DMS79 treated with DMSO at 0.1 percent for 48 hours (cell line): ENCODE data around the gene ADCY9.
"Not testable (repeated sequence)": the region's sequence is repeated elsewhere in the genome, so short reads cannot be mapped to it uniquely, and the experiment has no call there.

Experiments used
- DNase-seq: peaks from one replicate; lab custom pipeline; 2025; lab: John Stamatoyannopoulos, UW

The ADCY9 gene

GRCh38 chr16:4093495-4094126 is 22.6 kb downstream of the ADCY9 start:
- peak; percentile 21 for DNase-seq

- no peak for DNase-seq
These were observed 23.5 kb downstream of the ADCY9 start for GRCh38 chr16:4092547-4093265.

- peak; percentile 56 for DNase-seq
These were observed 24.8 kb downstream of the ADCY9 start for GRCh38 chr16:4091240-4092012.

- peak; percentile 39 for DNase-seq
These were observed 25.8 kb downstream of the ADCY9 start for GRCh38 chr16:4090351-4090851.

GRCh38 chr16:4089811-4090301 is 26.4 kb downstream of the ADCY9 start:
- peak; percentile 82 for DNase-seq

- peak; percentile 57 for DNase-seq
These were observed 26.9 kb downstream of the ADCY9 start for GRCh38 chr16:4089251-4089810.

GRCh38 chr16:4087990-4088577 is 28.2 kb downstream of the ADCY9 start:
- no peak for DNase-seq

- DNase-seq: no peak
These were observed 28.9 kb downstream of the ADCY9 start for GRCh38 chr16:4087099-4087885.

- no peak for DNase-seq
These were observed 30.1 kb downstream of the ADCY9 start for GRCh38 chr16:4086153-4086552.

- no peak for DNase-seq
These were observed 30.8 kb downstream of the ADCY9 start for GRCh38 chr16:4085405-4085970.

GRCh38 chr16:4083347-4083870 is 32.8 kb downstream of the ADCY9 start:
- DNase-seq: no peak

GRCh38 chr16:4082474-4083044 is 33.7 kb downstream of the ADCY9 start:
- DNase-seq: no peak

GRCh38 chr16:4081521-4082021 is 34.7 kb downstream of the ADCY9 start:
- no peak for DNase-seq

- no peak for DNase-seq
These were observed 35.2 kb downstream of the ADCY9 start for GRCh38 chr16:4081047-4081446.

- DNase-seq: no peak
These were observed 39.0 kb downstream of the ADCY9 start for GRCh38 chr16:4077174-4077649.

- DNase-seq: no peak
These were observed 40.7 kb downstream of the ADCY9 start for GRCh38 chr16:4075534-4075933.

- not testable (repeated sequence) for DNase-seq
These were observed 43.1 kb downstream of the ADCY9 start for GRCh38 chr16:4073150-4073549.

GRCh38 chr16:4071686-4072561 is 44.3 kb downstream of the ADCY9 start:
- DNase-seq: no peak

GRCh38 chr16:4070936-4071335 is 45.3 kb downstream of the ADCY9 start:
- DNase-seq: no peak
